ENCODE measurements around the gene BMP7. TPM values are rescaled to one million over a fixed set of nuclear protein-coding genes. Genes with fewer than 3 reads are reported as not detected.

BMP7 gene
- total RNA-seq, 1 donor from 2014 or later, result 23.0 TPM

- no peak for TF ChIP-seq CTCF (IDR thresholded peaks at IDR 0.05; ENCODE audit: unreplicated experiment)
- peaks cover 7% of the 10 kb centered on the region for H3K9me3 Mint-ChIP-seq
- no peak overlapping the region for H3K27ac Mint-ChIP-seq
- peaks cover 3% of the 10 kb centered on the region for H3K36me3 Mint-ChIP-seq
- no peak for DNase-seq (ENCODE audit: low spot score in 2 of 2, unreplicated experiment in 2 of 2)
- H3K27me3 Mint-ChIP-seq (ENCODE audit: low read depth), result no peaks in the 10 kb centered on the region
- H3K4me3 Mint-ChIP-seq, result no peak overlapping the region
- peaks cover 20% of the 10 kb centered on the region for H3K4me1 Mint-ChIP-seq
Measured at GRCh38 chr20:57249772-57250171, 16.7 kb downstream of the BMP7 start.

GRCh38 chr20:57249073-57249472, 17.4 kb downstream of the BMP7 start:
- H3K4me1 Mint-ChIP-seq, result peaks cover 25% of the 10 kb centered on the region
- no peak for TF ChIP-seq CTCF (IDR thresholded peaks at IDR 0.05; ENCODE audit: unreplicated experiment)
- peaks cover 7% of the 10 kb centered on the region for H3K9me3 Mint-ChIP-seq

GRCh38 chr20:57248132-57248797, 18.2 kb downstream of the BMP7 start:
- H3K4me1 Mint-ChIP-seq, result peaks cover 30% of the 10 kb centered on the region
- TF ChIP-seq CTCF (IDR thresholded peaks at IDR 0.05; ENCODE audit: unreplicated experiment), result no peak
- H3K27me3 Mint-ChIP-seq (ENCODE audit: low read depth), result no peaks in the 10 kb centered on the region
- DNase-seq (ENCODE audit: low spot score in 2 of 2, unreplicated experiment in 2 of 2), result no peak
- H3K36me3 Mint-ChIP-seq, result peaks cover 3% of the 10 kb centered on the region
- no peak overlapping the region for H3K4me3 Mint-ChIP-seq
- peaks cover 7% of the 10 kb centered on the region for H3K9me3 Mint-ChIP-seq
- no peak overlapping the region for H3K27ac Mint-ChIP-seq

More at GRCh38 chr20:57249073-57249472, 17.4 kb downstream of the BMP7 start:
- H3K27me3 Mint-ChIP-seq (ENCODE audit: low read depth), result no peaks in the 10 kb centered on the region
- H3K27ac Mint-ChIP-seq, result no peak overlapping the region
- no peak for DNase-seq (ENCODE audit: low spot score in 2 of 2, unreplicated experiment in 2 of 2)
- H3K4me3 Mint-ChIP-seq, result no peak overlapping the region
- peaks cover 3% of the 10 kb centered on the region for H3K36me3 Mint-ChIP-seq

GRCh38 chr20:57247292-57247965, 19.0 kb downstream of the BMP7 start:
- peaks cover 22% of the 10 kb centered on the region for H3K4me1 Mint-ChIP-seq
- DNase-seq (ENCODE audit: low spot score in 2 of 2, unreplicated experiment in 2 of 2), result no peak
- H3K36me3 Mint-ChIP-seq, result peaks cover 3% of the 10 kb centered on the region
- H3K4me3 Mint-ChIP-seq, result no peak overlapping the region
- peaks cover 7% of the 10 kb centered on the region for H3K9me3 Mint-ChIP-seq
- H3K27me3 Mint-ChIP-seq (ENCODE audit: low read depth), result no peaks in the 10 kb centered on the region
- H3K27ac Mint-ChIP-seq, result no peak overlapping the region
- no peak for TF ChIP-seq CTCF (IDR thresholded peaks at IDR 0.05; ENCODE audit: unreplicated experiment)

- H3K36me3 Mint-ChIP-seq, result peaks cover 3% of the 10 kb centered on the region
- TF ChIP-seq CTCF (IDR thresholded peaks at IDR 0.05; ENCODE audit: unreplicated experiment), result no peak
Measured at GRCh38 chr20:57245997-57246396, 20.4 kb downstream of the BMP7 start.

More at GRCh38 chr20:57245997-57246396, 20.4 kb downstream of the BMP7 start:
- peaks cover 19% of the 10 kb centered on the region for H3K4me1 Mint-ChIP-seq
- H3K9me3 Mint-ChIP-seq, result peaks cover 7% of the 10 kb centered on the region
- no peak overlapping the region for H3K4me3 Mint-ChIP-seq
- no peak overlapping the region for H3K27ac Mint-ChIP-seq
- H3K27me3 Mint-ChIP-seq (ENCODE audit: low read depth), result no peaks in the 10 kb centered on the region
- no peak for DNase-seq (ENCODE audit: low spot score in 2 of 2, unreplicated experiment in 2 of 2)
